HG02973 (cell line): ENCODE measurements around the gene STK39.
A peak's percentile ranks its signal among the peaks of the same experiment; 100 is the strongest.

Experiments used
- ATAC-seq: cut with Tn5 transposase; IDR thresholded peaks from one replicate; pipeline ENCODE4 v1.9.1; 2021; ENCODE audit warnings: moderate library complexity; ENCODE audit not compliant: unreplicated experiment

The STK39 gene

GRCh38 chr2:168210895-168211570, 36.4 kb downstream of the STK39 start:
- ATAC-seq = peak; percentile 69

- no peak for ATAC-seq
Measured at GRCh38 chr2:168210216-168210894, 37.0 kb downstream of the STK39 start.

- ATAC-seq = no peak
Measured at GRCh38 chr2:168208652-168209051, 38.7 kb downstream of the STK39 start.

GRCh38 chr2:168207851-168208250, 39.5 kb downstream of the STK39 start:
- no peak for ATAC-seq

GRCh38 chr2:168203762-168204693, 43.4 kb downstream of the STK39 start:
- no peak for ATAC-seq

GRCh38 chr2:168201584-168202116, 45.7 kb downstream of the STK39 start:
- ATAC-seq = no peak

GRCh38 chr2:168200930-168201583, 46.3 kb downstream of the STK39 start:
- no peak for ATAC-seq

GRCh38 chr2:168198476-168199207, 48.8 kb downstream of the STK39 start:
- ATAC-seq = no peak

GRCh38 chr2:168196764-168197180, 50.6 kb downstream of the STK39 start:
- ATAC-seq = no peak

GRCh38 chr2:168194784-168195522, 52.4 kb downstream of the STK39 start:
- peak; percentile 96 for ATAC-seq

GRCh38 chr2:168192839-168193616, 54.4 kb downstream of the STK39 start:
- no peak for ATAC-seq

- no peak for ATAC-seq
Measured at GRCh38 chr2:168191955-168192785, 55.2 kb downstream of the STK39 start.

- ATAC-seq = no peak
Measured at GRCh38 chr2:168190590-168191336, 56.6 kb downstream of the STK39 start.

- ATAC-seq = no peak
Measured at GRCh38 chr2:168189835-168190569, 57.4 kb downstream of the STK39 start.

- ATAC-seq = no peak
Measured at GRCh38 chr2:168188002-168188401, 59.4 kb downstream of the STK39 start.

- no peak for ATAC-seq
Measured at GRCh38 chr2:168186452-168186851, 60.9 kb downstream of the STK39 start.
